HFF-Myc (cell line): ENCODE measurements around the gene ADCY1.
"Not testable (repeated sequence)": the region's sequence is repeated elsewhere in the genome, so short reads cannot be mapped to it uniquely, and the experiment has no call there.

Experiments used
- DNase-seq: peaks from one replicate; pipeline ENCODE4 v3.0.0-alpha.2; 2011; ENCODE audit warnings: low read depth; ENCODE audit errors: extremely low read depth
- H3K4me3 ChIP-seq: replicated peaks from 2 replicates; pipeline ENCODE4 v1.5.1; 2011; ENCODE audit warnings: low read depth, mild to moderate bottlenecking, control low read depth, low read length
- CTCF ChIP-seq: IDR thresholded peaks from 2 replicates; pipeline ENCODE4 v1.5.1; 2012; ENCODE audit warnings: mild to moderate bottlenecking, low read depth, low read length, control low read depth; ENCODE audit errors: missing control alignments

The ADCY1 gene

GRCh38 chr7:45716380-45717203 is 142.4 kb downstream of the ADCY1 start:
- DNase-seq: no peak
- TF ChIP-seq CTCF: no peak
- H3K4me3 ChIP-seq: no peak overlapping the region

- H3K4me3 ChIP-seq: no peak overlapping the region
- no peak for TF ChIP-seq CTCF
- DNase-seq: no peak
Observed at GRCh38 chr7:45717537-45718235, 143.5 kb downstream of the ADCY1 start.

GRCh38 chr7:45718464-45719330 is 144.5 kb downstream of the ADCY1 start:
- DNase-seq: no peak
- TF ChIP-seq CTCF: no peak
- H3K4me3 ChIP-seq: no peak overlapping the region

GRCh38 chr7:45720989-45721388 is 146.8 kb downstream of the ADCY1 start:
- TF ChIP-seq CTCF: no peak
- no peak for DNase-seq
- no peak overlapping the region for H3K4me3 ChIP-seq

GRCh38 chr7:45721686-45722598 is 147.8 kb downstream of the ADCY1 start:
- TF ChIP-seq CTCF: peak; percentile 17
- DNase-seq: no peak
- no peak overlapping the region for H3K4me3 ChIP-seq

GRCh38 chr7:45725231-45725630 is 151.1 kb downstream of the ADCY1 start:
- DNase-seq, H3K4me3 ChIP-seq: not testable (repeated sequence)
